Sigmoid colon (tissue), 4 donors: ENCODE data around the gene TRIM14.

Experiments
- POLR2A ChIP-seq, 2 donors: fragments of 450-650 bp; IDR thresholded peaks; one replicate each; pipeline ENCODE4 v1.6.1; 2016; ENCODE audit warnings: antibody characterized with exemption in 2 of 2, mild to moderate bottlenecking in 2 of 2, moderate library complexity in 2 of 2
- POLR2AphosphoS5 ChIP-seq, 4 donors: sonication (generic); formaldehyde crosslinking; IDR thresholded peaks; one replicate each; pipeline ENCODE4 v1.6.1; 2017; ENCODE audit warnings: antibody characterized with exemption in 4 of 4
- TF ChIP-seq, protein P1 (sequence below), 4 experiments: fragments of 450-650 bp in 3 of 4; fragments of 200-600 bp in 1 of 4; IDR thresholded peaks; one replicate each; pipeline ENCODE4 v1.5.1; 2016 to 2019; ENCODE audit warnings: antibody characterized with exemption in 4 of 4, mild to moderate bottlenecking in 3 of 4, moderate library complexity in 2 of 4

GRCh38 chr9:98064623-98065392 is 54.2 kb downstream of the TRIM14 start:
- TF ChIP-seq, protein P1, sequence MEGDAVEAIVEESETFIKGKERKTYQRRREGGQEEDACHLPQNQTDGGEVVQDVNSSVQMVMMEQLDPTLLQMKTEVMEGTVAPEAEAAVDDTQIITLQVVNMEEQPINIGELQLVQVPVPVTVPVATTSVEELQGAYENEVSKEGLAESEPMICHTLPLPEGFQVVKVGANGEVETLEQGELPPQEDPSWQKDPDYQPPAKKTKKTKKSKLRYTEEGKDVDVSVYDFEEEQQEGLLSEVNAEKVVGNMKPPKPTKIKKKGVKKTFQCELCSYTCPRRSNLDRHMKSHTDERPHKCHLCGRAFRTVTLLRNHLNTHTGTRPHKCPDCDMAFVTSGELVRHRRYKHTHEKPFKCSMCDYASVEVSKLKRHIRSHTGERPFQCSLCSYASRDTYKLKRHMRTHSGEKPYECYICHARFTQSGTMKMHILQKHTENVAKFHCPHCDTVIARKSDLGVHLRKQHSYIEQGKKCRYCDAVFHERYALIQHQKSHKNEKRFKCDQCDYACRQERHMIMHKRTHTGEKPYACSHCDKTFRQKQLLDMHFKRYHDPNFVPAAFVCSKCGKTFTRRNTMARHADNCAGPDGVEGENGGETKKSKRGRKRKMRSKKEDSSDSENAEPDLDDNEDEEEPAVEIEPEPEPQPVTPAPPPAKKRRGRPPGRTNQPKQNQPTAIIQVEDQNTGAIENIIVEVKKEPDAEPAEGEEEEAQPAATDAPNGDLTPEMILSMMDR (IDR thresholded peaks at IDR 0.05) = no peak
- TF ChIP-seq POLR2A (IDR thresholded peaks at IDR 0.05) (no peak), POLR2AphosphoS5 (IDR thresholded peaks at IDR 0.05) (no peak)
